ENCODE results near the gene SLCO4A1.
"Not testable (repeated sequence)": the region's sequence is repeated elsewhere in the genome, so short reads cannot be mapped to it uniquely, and the experiment has no call there.

The SLCO4A1 gene

GRCh38 chr20:62623488-62624324 is 18.6 kb upstream of the SLCO4A1 start:
- DNase-seq = peak; percentile 39 to 89 (median 68)

DNA sequence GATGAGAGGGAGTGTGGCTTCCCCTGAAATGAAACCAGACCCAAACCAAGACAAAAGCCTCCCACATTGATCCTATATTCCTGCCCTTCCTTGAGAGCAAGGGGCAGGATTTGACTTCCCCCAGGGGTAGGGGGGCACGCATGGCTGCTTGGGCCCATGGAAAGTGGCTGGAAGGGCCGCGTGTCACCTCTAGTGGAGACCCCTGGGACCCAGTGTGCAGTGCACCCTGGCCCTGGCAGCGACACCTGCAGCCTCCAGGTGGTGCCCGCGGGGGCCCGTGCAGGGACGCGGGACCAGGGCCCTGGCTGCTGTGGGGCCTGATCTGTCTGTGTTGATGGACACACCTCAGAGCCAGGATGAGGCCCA is 18.0 kb upstream of the SLCO4A1 start:
- DNase-seq = peak in 1 of 5 experiments; percentile 34

DNA sequence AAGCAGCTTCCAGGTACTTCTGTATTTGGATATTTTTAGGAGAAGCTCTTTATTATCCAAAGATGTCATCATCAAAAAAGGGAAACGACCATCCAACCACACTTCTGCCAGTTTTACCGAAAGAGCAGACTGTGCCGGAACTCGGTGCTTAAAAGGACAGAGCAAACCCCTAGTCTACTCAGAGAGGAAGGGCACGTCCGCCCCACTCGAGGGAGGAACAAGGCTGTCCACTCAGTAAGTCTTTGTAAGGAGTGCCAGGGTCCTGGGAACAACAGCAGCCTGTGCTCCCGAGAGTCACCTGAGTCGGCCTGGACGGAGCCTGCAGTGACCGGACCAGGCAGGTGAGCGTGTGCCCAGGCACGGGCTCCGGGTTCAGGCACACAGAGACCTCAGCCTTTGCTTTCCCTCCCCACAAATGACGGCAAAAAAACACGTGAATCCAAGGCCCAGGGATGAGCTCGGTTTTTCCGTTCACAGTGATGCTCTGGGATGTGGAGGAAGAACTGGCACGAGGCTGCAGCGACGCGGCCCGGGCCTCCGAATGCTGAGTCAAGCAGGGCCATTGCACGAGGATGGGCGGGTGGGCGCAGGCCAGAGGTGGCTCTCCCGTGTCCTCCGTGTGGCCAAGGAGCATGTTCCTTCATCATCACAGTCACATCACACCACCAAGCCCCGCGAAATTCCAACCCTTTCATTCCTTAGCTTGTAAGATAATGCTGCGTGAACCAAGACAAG is 17.4 kb upstream of the SLCO4A1 start:
- no peak for DNase-seq

DNA sequence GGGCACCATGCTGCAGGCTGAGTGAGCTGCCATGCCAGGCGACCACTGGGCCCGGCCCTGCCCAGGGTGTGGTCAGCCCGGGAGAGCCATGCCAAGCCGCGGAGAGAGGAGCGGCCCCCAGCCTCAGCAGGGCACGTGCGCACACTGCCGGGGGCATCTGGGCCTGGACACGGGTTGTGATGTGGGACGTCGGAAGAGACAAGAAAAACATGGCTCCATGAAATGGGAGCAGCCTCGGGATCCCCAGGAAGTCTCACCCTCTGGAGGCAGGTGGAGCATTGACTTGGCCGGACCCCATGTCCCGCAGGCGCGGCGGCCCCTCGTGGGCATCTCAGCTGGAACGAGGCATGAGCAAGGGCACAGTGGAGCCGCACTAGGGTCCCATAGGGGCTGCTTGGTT is 16.8 kb upstream of the SLCO4A1 start:
- DNase-seq = no peak

DNA sequence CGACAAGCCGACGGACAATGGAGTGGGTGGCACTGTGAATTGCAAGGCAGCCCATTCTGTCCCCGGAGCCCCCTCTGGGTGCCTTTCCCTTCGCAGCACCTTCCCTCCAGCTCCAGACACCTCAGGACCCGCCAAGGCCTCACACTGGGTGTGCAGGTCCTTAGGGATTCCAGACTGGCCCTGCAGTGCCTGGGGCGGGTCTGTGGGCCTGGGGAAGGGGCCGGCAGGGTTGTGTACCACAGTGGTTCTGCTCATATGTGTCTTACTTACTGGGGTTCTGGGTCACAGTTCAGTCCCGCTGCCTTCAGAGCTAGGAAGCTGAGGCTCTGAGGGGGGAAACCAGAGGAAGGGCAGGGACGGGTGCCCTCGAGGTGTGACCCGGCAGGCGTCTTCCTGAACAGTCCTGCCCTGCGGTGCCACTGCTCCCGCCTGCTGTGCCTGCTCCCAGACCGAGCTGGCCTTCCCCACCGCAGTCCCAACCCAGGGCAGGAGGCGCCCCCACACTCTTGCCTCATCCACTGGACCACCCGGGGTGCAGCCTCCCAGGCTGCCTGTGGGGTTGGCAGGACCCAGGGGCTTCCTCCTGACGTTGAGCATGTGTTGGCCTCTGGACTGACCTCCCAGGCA is 16.3 kb upstream of the SLCO4A1 start:
- DNase-seq = no peak

DNA sequence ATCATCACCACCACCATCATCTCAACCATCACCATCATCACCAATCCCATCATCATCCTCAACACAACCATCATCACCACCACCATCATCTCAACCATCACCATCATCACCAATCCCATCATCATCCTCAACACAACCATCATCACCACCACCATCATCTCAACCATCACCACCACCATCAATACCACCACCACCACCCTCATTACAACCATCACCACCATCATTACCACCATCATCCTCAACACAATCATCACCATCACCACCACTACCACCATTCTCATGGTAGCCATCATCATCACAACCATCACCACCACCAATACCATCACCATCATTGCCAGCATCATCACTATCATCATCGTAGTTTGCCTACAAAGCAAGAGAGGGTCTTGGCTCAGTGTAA is 14.9 kb upstream of the SLCO4A1 start:
- not testable (repeated sequence) for DNase-seq

GRCh38 chr20:62627901-62628612 is 14.2 kb upstream of the SLCO4A1 start:
- no peak for DNase-seq

DNA sequence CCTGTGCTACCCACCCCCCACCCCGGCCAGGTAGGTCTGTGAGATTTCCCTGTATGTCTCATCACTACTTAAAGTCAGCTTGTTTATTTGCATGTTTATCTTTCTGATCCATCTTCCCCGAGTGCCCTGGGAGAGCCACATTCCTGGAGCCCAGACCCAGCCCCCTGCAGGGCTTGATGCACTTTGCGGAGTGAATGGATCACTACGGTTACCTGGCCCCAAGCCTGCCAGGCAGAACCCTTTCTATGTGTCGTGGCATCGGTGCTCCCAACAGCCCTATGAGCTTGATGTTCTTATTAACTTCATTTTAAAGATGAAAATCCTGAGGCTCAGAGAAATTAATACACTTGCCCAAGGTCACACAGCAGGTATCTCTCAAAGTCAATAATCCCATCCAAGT is 13.6 kb upstream of the SLCO4A1 start:
- DNase-seq = no peak

GRCh38 chr20:62629864-62630470 is 12.3 kb upstream of the SLCO4A1 start:
- DNase-seq = no peak

DNA sequence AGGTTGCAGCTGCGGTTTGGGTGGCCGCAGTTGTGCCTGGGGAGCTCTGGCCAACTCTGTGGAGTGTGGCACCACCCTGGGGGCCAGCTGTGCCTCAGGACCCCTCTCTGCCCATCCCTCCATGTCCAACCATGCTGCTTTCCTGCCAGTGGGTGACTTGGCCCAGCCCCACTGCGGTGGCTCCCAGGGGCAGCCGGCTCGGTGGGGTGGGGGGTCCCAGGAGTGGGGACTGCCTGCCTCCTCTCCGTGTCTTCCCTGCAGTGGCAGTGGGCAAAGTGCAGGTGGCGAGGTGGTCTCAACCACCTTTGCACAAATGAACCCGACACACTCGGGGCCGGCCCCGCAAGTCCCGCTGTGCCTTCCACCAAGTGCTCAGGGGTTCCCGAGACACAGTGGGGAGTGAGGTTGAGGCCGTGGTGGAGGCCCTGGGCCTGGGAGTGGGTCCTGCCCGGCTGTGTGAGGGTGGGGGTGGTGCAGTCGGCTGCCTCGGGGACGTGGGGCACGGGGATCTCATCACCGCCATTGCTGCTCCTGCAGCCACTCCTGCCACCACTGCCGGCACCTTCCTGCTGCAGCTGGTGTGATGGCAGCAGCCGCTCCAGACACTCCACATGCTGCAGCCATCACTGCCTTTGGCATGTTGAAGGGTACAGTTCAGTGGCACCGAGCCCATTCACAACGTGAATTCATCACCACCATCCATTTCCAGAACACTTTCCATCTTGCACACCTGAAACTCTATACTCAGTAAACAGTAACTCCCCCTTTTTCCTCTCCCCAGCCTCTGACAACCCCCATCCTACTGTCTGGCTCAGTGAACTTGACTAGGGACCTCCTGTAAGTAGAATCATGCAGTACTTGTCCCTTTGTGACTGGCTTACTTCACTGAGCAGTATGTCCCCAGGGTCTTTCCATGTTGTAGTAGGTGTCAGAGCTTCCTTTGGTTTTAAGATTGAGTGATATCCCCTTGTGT is 10.7 kb upstream of the SLCO4A1 start:
- DNase-seq = no peak

DNA sequence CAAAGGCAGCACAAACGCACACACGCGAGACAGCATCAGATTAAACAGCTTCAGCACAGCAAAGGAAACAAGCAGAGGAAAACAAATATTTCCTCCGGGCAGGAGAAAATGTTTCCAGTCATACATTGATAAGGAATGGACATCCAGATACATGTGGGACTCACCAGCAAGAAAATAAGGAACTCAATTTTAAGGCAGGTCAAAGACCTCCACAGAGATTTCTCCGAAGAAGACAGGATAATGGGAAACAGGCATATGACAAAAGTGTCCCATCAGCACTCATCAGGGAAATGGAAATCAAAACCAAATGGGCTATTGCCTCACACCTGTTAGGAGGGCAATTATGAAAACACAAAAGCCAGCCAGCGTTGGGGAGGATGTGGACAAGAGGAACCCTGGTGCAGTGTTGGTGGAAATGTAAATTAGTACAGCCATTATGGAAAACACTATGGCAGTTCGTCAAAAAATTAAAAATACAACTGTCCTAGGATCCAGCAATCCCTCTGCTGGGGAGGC is 9.7 kb upstream of the SLCO4A1 start:
- DNase-seq = no peak

DNA sequence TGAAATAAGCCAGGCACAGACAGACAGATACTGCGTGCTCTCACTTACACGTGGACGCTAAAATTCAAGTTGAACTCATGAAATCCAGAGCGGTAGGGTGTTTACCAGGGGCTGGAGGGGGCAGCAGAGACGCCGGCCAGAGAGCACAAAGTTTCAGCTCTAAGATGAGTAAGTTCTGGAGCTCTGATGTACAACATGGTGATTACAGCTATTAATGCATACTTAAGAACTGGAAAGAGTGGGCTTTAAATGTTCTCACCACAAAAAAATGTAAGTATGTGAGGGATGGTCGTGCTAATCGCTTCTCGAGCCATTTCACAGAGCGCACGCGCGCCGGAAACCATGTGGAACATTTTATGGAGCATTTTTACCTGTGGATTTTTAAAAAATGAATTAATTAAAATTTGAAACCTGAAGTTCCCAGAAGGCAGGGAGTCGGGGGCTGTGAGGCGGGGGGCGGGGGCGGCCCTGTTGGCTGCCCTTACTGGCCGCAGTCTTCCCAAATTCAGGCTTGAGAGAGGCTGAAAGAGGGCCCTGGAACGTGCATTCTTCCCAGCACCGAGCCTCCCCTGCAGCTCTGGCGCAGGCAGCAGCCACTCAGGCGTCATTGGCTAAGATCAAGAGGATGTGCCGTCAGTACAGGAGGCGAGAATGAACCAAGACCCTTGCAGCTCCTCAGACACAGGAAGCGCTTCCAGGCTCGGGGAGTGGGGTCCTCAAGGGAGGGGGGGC is 8.5 kb upstream of the SLCO4A1 start:
- no peak for DNase-seq

DNA sequence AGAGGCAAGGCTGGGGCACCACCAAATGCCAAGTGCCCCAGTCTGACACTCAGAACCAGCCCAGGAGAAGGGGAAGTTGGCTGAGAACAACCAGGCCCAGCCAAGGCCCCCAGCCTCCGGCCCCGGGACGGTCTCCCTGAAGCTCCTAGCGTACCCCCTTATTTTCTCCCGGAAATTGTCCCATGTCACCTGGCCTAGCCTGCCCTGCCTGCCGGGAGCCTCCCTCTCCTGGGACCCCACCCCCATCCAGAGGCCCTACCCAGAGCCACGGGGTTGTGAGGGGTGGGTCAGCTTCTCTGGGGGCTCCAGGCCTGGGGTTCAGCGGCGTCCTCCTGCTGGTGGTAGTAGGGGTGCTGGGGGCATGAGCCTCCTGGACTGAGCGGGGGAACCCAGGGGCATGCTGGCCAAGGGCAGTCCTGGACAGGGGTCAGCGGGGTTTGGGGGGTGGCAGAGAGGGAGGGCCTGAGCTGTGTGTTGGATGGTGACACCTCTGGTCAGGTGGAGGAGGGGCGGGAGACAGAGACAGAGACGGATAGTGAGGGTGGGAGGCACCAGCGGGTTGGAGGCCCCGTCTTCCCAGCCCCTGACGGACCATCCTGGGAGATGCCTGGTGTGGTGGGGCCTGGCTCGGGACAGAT is 7.9 kb upstream of the SLCO4A1 start:
- DNase-seq = no peak

DNA sequence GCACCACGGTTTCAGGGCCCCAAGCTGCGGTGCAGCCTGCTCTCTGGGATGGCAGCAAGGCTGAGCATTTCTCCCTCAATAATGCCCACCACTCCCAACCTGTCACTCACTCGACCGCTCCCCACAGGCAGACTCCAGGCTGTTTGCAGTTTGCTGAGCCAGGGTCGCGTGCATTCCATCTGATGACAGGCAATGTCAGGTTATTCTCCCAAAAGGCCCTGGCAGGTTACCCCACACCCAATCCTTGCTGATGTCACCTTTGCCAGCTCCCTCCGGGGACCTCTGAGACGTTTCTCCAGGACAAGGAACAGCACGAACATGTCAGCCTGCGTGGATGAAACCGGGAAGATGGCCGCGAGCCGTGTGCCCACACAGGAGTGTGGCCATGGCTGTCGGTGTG is 7.1 kb upstream of the SLCO4A1 start:
- no peak for DNase-seq

DNA sequence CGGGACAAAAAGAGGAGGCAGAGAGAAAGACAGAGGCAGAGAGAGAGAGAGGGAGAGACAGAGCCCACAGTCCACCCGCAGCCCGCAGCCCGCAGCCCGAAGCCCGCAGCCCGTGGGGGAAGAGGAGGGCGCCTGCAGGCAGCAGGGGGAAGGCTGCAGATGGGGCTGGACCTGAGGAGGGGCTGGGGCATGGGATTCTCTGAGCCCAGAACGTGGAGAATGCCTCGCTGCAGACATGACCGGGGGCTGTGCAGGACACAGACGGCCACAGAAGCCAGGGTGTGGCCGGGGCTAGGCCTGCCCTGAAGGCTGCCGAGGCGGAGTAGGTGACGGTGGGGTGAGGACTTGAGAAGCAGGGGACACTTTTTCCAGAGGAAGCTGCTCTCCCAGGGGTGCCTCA is 6.5 kb upstream of the SLCO4A1 start:
- DNase-seq = no peak

GRCh38 chr20:62636446-62636845 is 5.9 kb upstream of the SLCO4A1 start:
- peak in 1 of 5 experiments; percentile 57 for DNase-seq

GRCh38 chr20:62637110-62637509 is 5.2 kb upstream of the SLCO4A1 start:
- DNase-seq = no peak

DNA sequence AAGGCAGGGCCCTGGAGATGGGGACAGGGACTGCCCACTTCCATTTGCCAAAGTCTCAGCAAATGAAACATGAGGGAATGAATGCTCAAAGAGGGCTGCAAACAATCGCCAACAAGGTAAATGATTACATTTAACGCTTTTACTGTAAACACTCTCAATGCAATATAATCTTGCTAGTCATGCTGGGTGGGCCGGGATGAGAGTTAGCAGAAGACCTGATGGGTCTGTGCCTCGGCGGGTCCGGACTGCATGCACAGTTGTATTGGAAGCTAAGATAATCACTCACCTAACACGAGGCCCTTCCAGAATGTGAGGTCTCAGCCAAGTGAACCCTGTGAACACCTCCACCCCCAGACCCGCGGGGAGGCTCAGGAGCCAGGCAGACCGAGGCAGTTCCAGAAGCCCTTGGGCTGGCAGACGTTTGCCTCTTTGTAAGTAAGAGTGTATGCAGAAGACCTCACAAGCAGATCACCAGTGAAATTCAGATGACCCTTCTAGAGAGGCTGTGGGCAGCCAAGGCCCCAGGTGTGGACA is 4.7 kb upstream of the SLCO4A1 start:
- DNase-seq = no peak

GRCh38 chr20:62638055-62638570 is 4.2 kb upstream of the SLCO4A1 start:
- DNase-seq = no peak
